HG02763 (cell line): ENCODE measurements around the gene CELF5.
"Not testable (repeated sequence)": the region's sequence is repeated elsewhere in the genome, so short reads cannot be mapped to it uniquely, and the experiment has no call there.

Experiments
- ATAC-seq: cut with Tn5 transposase; IDR thresholded peaks from one replicate; pipeline ENCODE4 v1.9.1; 2021; ENCODE audit warnings: mild to moderate bottlenecking, moderate library complexity; ENCODE audit not compliant: unreplicated experiment

The CELF5 gene

GRCh38 chr19:3289971-3290569, 65.6 kb downstream of the CELF5 start:
- no peak for ATAC-seq

GRCh38 chr19:3290858-3291257, 66.4 kb downstream of the CELF5 start:
- not testable (repeated sequence) for ATAC-seq

GRCh38 chr19:3291644-3292043, 67.2 kb downstream of the CELF5 start:
- ATAC-seq: no peak

GRCh38 chr19:3292958-3293529, 68.6 kb downstream of the CELF5 start:
- ATAC-seq: no peak

- no peak for ATAC-seq
Observed at GRCh38 chr19:3293560-3293959, 69.1 kb downstream of the CELF5 start.

- no peak for ATAC-seq
Observed at GRCh38 chr19:3294080-3294850, 69.8 kb downstream of the CELF5 start.

GRCh38 chr19:3295581-3295980, 71.1 kb downstream of the CELF5 start:
- ATAC-seq: no peak

GRCh38 chr19:3296034-3296433, 71.6 kb downstream of the CELF5 start:
- no peak for ATAC-seq

GRCh38 chr19:3296446-3296845, 72.0 kb downstream of the CELF5 start:
- ATAC-seq: no peak

GRCh38 chr19:3298853-3299449, 74.5 kb downstream of the CELF5 start:
- ATAC-seq: no peak

GRCh38 chr19:3300566-3300965, 76.1 kb downstream of the CELF5 start:
- not testable (repeated sequence) for ATAC-seq

- no peak for ATAC-seq
Observed at GRCh38 chr19:3302755-3303154, 78.3 kb downstream of the CELF5 start.

- ATAC-seq: no peak
Observed at GRCh38 chr19:3304871-3305423, 80.5 kb downstream of the CELF5 start.

- ATAC-seq: no peak
Observed at GRCh38 chr19:3309724-3310123, 85.3 kb downstream of the CELF5 start.

GRCh38 chr19:3310280-3310679, 85.8 kb downstream of the CELF5 start:
- ATAC-seq: no peak

- no peak for ATAC-seq
Observed at GRCh38 chr19:3310711-3311110, 86.2 kb downstream of the CELF5 start.

- ATAC-seq: no peak
Observed at GRCh38 chr19:3313199-3313575, 88.7 kb downstream of the CELF5 start.

GRCh38 chr19:3314962-3315675, 90.7 kb downstream of the CELF5 start:
- no peak for ATAC-seq

- ATAC-seq: no peak
Observed at GRCh38 chr19:3315676-3315973, 91.2 kb downstream of the CELF5 start.

GRCh38 chr19:3316132-3316648, 91.7 kb downstream of the CELF5 start:
- ATAC-seq: no peak

- no peak for ATAC-seq
Observed at GRCh38 chr19:3316659-3317207, 92.3 kb downstream of the CELF5 start.
